RCC 7860 (cell line): ENCODE results near the gene FTCDNL1.

Source experiments
- DNase-seq: peaks from one replicate; pipeline ENCODE4 v3.0.0-alpha.2; 2015; ENCODE audit warnings: low spot score
- FAIRE-seq: peaks from 2 replicates; lab custom pipeline; 2012; peaks lifted over from hg19 to GRCh38; lab: Jason Lieb, UNC

The FTCDNL1 gene

GRCh38 chr2:199842631-199843395 lies 8.2 kb downstream of the FTCDNL1 start:
- DNase-seq (no peak), FAIRE-seq (no peak)

GRCh38 chr2:199841409-199841808 lies 9.6 kb downstream of the FTCDNL1 start:
- no peak for FAIRE-seq

DNA sequence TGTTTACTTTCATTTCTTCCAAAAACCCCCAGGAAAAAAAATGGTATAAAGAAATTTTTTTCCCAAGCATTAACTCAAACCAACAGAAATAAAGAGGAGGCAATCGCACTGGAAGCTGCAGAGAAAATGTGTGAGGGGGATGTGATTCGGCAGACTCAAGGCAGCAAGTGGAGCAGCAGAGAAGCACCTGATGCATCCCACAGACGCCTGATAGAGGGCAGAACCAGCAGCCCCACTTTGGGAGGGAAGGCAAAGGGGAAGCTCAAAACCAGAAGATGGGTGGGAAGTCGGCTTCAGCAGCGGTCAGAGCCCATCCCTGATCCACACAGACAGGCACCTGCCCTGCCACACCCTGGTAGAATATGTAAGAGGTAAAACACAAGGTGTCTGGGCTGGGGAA lies 12.6 kb downstream of the FTCDNL1 start:
- FAIRE-seq (no peak), DNase-seq (no peak)

More at GRCh38 chr2:199841409-199841808, 9.6 kb downstream of the FTCDNL1 start:
- no peak for DNase-seq

GRCh38 chr2:199836943-199837342 lies 14.0 kb downstream of the FTCDNL1 start:
- DNase-seq, result no peak

DNA sequence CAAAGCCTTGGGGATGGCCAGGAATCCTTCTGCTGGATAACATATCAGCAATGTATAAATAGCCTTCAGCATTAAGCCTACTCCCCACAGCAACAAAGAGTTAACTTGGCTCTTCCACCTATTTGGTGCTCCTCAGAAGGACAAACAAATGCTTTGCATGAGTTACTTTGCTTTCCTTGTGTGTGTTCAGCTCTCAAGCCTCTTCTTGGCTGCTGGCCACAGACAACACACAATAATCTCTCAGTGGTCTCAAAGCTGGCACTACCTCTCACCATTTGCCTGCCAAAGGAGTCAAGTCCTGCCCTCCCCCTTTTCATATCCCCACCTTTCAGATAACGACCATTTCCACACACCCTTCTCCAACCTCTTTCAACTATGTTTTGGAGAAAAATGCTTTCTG lies 17.5 kb downstream of the FTCDNL1 start:
- DNase-seq, result no peak

More at GRCh38 chr2:199836943-199837342, 14.0 kb downstream of the FTCDNL1 start:
- no peak for FAIRE-seq

GRCh38 chr2:199830531-199830930 lies 20.5 kb downstream of the FTCDNL1 start:
- DNase-seq (no peak), FAIRE-seq (no peak)

More for the DNA sequence above, 17.5 kb downstream of the FTCDNL1 start:
- no peak for FAIRE-seq

DNA sequence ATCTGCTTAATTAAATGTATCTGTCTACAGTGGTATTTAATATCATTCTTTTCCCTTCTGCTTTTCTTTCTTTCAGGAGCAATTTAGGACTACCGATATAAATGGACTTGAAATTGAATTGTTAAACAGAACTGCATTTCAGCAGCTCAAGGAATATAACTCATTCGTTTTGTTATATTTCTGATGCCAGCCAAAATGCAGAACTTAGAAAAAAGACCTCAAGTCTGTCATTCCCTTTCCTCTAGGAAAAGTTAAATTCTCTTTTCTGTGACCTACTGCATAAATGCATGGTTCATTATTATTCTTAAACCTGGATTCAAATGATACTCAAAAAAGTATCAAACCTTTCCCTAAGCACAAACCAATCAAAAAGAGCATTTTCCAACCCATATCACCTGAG lies 21.4 kb downstream of the FTCDNL1 start:
- FAIRE-seq (no peak), DNase-seq (no peak)

DNA sequence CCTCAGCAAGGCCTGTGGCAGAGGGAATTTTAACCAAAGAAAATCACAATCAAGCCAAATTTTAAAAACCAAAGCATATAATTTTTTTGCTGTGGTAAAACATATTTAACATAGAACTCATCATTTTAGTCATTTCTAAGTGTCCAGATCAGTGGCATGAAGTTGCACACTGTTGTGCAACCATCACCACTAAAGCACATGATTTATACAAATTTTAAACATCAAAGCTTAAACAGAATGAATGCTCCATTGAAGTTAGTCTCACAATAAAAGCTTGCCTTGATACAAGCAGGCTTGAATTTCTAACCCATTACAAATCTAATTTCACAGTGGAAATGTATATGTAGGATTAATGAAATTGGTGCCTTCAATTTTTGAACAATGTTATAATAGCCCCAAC lies 31.2 kb downstream of the FTCDNL1 start:
- FAIRE-seq, result no peak
- no peak for DNase-seq

- no peak for DNase-seq
- FAIRE-seq, result no peak
These were observed 32.2 kb downstream of the FTCDNL1 start for GRCh38 chr2:199818754-199819153.

- FAIRE-seq, result no peak
- no peak for DNase-seq
These were observed 33.0 kb downstream of the FTCDNL1 start for GRCh38 chr2:199818026-199818425.

GRCh38 chr2:199814817-199815211 lies 36.2 kb downstream of the FTCDNL1 start:
- DNase-seq (no peak), FAIRE-seq (no peak)

DNA sequence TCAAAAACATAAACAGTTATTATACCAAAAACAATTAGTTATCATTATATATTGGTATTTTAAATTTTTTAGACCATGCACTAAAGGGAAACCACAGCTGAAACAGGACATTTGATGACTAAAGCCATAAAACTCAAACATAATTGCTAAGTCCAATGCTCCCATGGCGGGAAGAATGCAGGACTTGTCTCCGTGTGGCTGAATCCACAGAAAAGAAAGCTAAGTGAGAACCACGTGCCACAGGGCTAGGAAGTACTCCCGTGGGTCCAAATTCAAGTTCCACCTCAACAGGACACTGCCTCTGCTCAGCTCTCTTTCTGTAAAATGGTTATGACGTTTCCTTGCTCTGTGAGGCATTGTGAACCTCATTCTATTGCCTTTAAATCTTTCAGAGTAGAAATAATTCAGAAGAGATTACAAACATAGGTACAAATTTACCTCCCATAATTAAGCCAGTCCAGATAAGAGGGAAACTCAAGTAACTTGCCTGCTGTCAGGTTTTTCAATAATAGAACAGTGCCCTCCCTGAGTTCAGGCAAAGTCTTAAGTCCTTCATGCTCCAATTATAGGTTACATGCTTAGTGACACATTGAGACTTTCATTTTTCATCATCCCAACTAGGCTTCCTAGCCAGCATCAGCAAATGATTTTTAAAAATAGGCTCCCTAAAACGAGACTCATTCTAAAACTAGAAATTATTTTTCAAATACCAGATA lies 36.7 kb downstream of the FTCDNL1 start:
- DNase-seq, result no peak
- FAIRE-seq, result no peak

GRCh38 chr2:199812493-199812892 lies 38.5 kb downstream of the FTCDNL1 start:
- FAIRE-seq, result no peak
- no peak for DNase-seq

GRCh38 chr2:199811346-199811745 lies 39.6 kb downstream of the FTCDNL1 start:
- FAIRE-seq (no peak), DNase-seq (peak; percentile 12)

DNA sequence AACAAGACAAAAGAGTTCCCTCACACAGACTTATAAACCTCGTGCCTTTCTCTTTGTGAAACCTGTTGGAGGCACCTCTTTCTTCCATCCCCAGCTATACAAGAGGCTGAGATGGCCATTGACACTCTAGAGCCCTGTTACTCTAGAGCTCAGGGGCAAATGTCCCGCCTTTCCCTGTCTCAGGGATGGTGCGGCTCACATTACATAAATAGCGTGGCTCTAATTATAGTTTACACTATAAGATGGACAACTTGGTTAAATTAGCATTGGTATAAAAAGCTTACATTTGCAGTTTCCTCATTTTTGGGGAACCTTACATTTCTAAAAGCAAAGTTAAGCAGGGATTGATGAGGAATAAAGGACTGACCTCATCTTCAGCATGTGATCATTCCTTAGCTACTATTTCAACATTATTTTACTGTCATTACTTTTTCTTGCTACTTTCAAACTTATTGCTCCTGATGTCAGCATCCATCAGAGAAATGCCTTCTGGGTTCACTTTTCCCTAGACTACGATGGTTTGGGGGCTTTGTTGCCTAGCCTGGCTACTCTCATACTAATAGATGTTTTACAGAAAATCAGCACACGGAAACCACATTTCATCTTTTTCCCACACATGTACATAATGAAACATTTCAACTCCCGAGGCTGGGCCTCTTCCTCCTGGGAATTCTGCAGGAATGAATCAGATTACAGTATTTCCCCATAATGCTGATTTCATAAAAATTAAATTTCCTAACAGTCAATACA lies 40.4 kb downstream of the FTCDNL1 start:
- no peak for DNase-seq

DNA sequence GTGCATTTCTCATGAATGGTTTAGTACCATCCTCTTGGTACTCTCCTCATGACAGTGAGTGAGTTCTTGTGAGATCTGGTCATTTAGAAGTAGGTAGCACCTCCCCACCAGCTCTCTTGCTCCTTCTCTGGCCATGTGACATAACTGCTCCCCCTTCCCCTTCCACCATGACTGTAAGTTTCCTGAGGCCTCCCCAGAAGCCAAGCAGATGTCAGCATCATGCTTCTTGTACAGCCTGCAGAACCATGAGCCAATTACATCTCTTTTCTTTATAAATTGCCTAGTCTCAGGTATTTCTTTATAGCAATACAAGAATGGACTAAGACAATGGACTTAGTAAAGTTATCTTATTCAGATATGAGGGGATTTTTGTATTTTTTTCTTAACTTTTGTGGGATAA lies 43.0 kb downstream of the FTCDNL1 start:
- FAIRE-seq, result no peak
- no peak for DNase-seq

More for the DNA sequence above, 40.4 kb downstream of the FTCDNL1 start:
- no peak for FAIRE-seq

- no peak for FAIRE-seq
These were observed 44.8 kb downstream of the FTCDNL1 start for GRCh38 chr2:199806179-199806578.

DNA sequence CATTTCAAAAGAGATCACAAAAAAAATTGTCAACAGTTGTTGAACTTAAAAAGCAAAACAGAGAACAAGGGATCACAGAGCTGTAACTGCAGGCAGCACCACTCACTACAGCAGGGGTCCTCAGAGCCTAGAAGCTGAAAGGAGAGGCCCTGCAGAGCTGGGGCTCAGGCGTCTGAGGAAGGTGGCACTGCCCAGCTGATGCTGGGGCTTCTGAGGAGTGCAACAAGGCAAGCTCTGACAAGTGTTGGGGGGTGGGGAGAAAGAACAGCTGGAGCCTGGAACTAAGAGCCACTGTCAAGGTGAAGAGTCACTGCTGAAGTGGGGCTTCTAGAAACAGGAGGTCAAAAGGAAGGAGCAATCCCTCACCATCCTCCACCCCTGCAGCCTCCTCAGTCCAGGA lies 46.2 kb downstream of the FTCDNL1 start:
- DNase-seq (no peak), FAIRE-seq (no peak)

More at GRCh38 chr2:199806179-199806578, 44.8 kb downstream of the FTCDNL1 start:
- no peak for DNase-seq

DNA sequence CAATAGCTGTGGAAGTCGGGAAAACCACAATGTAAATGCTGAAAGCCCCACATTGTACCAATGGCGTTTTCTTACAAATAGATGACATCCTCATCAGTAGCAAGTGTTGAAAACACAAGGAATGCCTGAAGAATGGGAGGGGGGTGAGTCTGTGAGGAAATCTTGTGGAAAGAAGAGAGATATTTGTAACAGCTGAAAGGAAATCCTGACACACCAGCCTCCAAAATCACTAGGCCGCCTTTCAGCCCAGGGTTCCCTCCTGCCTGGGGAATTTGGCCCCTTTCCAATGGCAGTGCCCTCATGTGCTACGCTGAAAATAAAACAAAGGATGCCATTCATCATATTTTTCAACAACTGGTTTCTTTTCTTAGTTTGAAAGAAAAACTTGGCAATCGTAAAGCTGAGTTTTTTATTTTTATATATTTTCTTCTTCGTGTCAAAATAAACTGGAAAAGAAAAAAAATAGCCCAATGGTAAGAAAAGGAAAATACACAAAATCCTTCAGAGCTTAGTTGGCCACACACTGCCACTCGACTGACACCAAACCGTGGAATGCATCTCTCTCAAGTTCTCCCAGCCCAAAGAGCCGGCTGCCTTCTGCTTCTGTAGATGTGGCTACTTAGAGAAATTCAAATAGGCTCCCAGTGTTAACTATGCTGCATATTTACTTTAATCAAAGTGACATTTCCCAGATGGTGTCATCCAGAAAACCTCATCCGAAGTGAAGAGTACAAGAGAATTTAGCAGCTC lies 52.0 kb downstream of the FTCDNL1 start:
- FAIRE-seq (no peak), DNase-seq (no peak)
